Suprapubic skin (tissue), 4 donors: Measurements from ENCODE around the gene FHOD3. TPM values are rescaled to one million over a fixed set of nuclear protein-coding genes. Genes with fewer than 3 reads are reported as not detected.
"Not testable (repeated sequence)": the region's sequence is repeated elsewhere in the genome, so short reads cannot be mapped to it uniquely, and the experiment has no call there.

ENCODE experiments used
- DNase-seq, 2 donors: peaks; one replicate each; pipeline ENCODE4 v3.0.0-alpha.2; 2019; ENCODE audit warnings: low spot score in 2 of 2
- H3K27ac ChIP-seq: fragments of 200-600 bp; sonication (generic); one replicate; pipeline ENCODE4 v1.5.1; 2019
- H3K27me3 ChIP-seq: fragments of 200-600 bp; sonication (generic); one replicate; pipeline ENCODE4 v1.5.1; 2019
- H3K36me3 ChIP-seq: fragments of 200-600 bp; sonication (generic); one replicate; pipeline ENCODE4 v1.5.1; 2019
- H3K4me1 ChIP-seq: fragments of 200-600 bp; sonication (generic); one replicate; pipeline ENCODE4 v1.5.1; 2019
- H3K4me3 ChIP-seq: fragments of 200-600 bp; sonication (generic); one replicate; pipeline ENCODE4 v1.5.1; 2019; ENCODE audit warnings: mild to moderate bottlenecking
- H3K9me3 ChIP-seq: fragments of 200-600 bp; sonication (generic); one replicate; pipeline ENCODE4 v1.5.1; 2019
- CTCF ChIP-seq, 2 donors: fragments of 200-600 bp in 1 of 2; fragments of 450-650 bp in 1 of 2; sonication (generic) in 1 of 2; IDR thresholded peaks; one replicate each; pipeline ENCODE4 v1.5.1; 2016 to 2019; ENCODE audit warnings: antibody characterized with exemption in 2 of 2, mild to moderate bottlenecking in 1 of 2, moderate library complexity in 1 of 2
- EP300 ChIP-seq: sonication (generic); formaldehyde crosslinking; IDR thresholded peaks from one replicate; pipeline ENCODE4 v1.6.1; 2017; ENCODE audit warnings: antibody characterized with exemption
- POLR2A ChIP-seq, 2 donors: fragments of 450-650 bp; IDR thresholded peaks; one replicate each; pipeline ENCODE4 v1.6.1; 2017; ENCODE audit warnings: antibody characterized with exemption in 2 of 2, mild to moderate bottlenecking in 2 of 2, moderate library complexity in 2 of 2
- POLR2AphosphoS5 ChIP-seq, 3 donors: sonication (generic); formaldehyde crosslinking; IDR thresholded peaks; one replicate each; pipeline ENCODE4 v1.6.1; 2017; ENCODE audit warnings: antibody characterized with exemption in 3 of 3
- WGBS: methylation state at CpG from one replicate; pipeline ENCODE4 v1.1.5; 2018; 5-methylcytosine and 5-hydroxymethylcytosine counted together
- total RNA-seq, 4 donors: library from RNA; depleted of rRNA; stranded (reverse); fragments of >200 nt; gene quantifications; one replicate each; pipeline ENCODE4 v1.1.0, GENCODE V29; 2016

FHOD3 gene
- total RNA-seq, 4 donors from 2014 or later = 5.8 to 18.7 (median 15.5) TPM

GRCh38 chr18:36460854-36461253 lies 163.3 kb downstream of the FHOD3 start:
- TF ChIP-seq EP300 (no peak), POLR2AphosphoS5 (IDR thresholded peaks at IDR 0.05) (no peak), POLR2A (IDR thresholded peaks at IDR 0.05) (no peak), CTCF (IDR thresholded peaks at IDR 0.05) (no peak)
- Histone ChIP-seq H3K27ac (no peak overlapping the region), H3K4me1 (no peaks in the 10 kb centered on the region), H3K27me3 (no peaks in the 10 kb centered on the region), H3K4me3 (no peak overlapping the region), H3K9me3 (no peaks in the 10 kb centered on the region), H3K36me3 (no peaks in the 10 kb centered on the region)
- no peak for DNase-seq
- WGBS = 89% methylated on average over 3 of the region's 3 CpGs

GRCh38 chr18:36461551-36461987 lies 164.1 kb downstream of the FHOD3 start:
- no peaks in the 10 kb centered on the region for H3K4me1 ChIP-seq
- no peaks in the 10 kb centered on the region for H3K27me3 ChIP-seq
- no peaks in the 10 kb centered on the region for H3K36me3 ChIP-seq
- no peak for DNase-seq
- H3K4me3 ChIP-seq = no peak overlapping the region
- 85% methylated on average over 1 of the region's 1 CpG for WGBS
- TF ChIP-seq POLR2AphosphoS5 (IDR thresholded peaks at IDR 0.05) (no peak), CTCF (IDR thresholded peaks at IDR 0.05) (no peak), EP300 (no peak), POLR2A (IDR thresholded peaks at IDR 0.05) (no peak)
- H3K9me3 ChIP-seq = no peaks in the 10 kb centered on the region
- no peak overlapping the region for H3K27ac ChIP-seq

GRCh38 chr18:36463516-36463915 lies 166.0 kb downstream of the FHOD3 start:
- not testable (repeated sequence) for H3K27ac ChIP-seq, H3K4me3 ChIP-seq, H3K9me3 ChIP-seq, DNase-seq, H3K36me3 ChIP-seq, H3K27me3 ChIP-seq, H3K4me1 ChIP-seq
- 96% methylated on average over 5 of the region's 5 CpGs for WGBS

GRCh38 chr18:36464126-36464651 lies 166.7 kb downstream of the FHOD3 start:
- Histone ChIP-seq H3K27ac (no peak overlapping the region), H3K4me3 (no peak overlapping the region), H3K36me3 (no peaks in the 10 kb centered on the region), H3K4me1 (no peaks in the 10 kb centered on the region), H3K9me3 (no peaks in the 10 kb centered on the region), H3K27me3 (no peaks in the 10 kb centered on the region)
- 91% methylated on average over 5 of the region's 5 CpGs for WGBS
- no peak for TF ChIP-seq EP300
- no peak for TF ChIP-seq POLR2A (IDR thresholded peaks at IDR 0.05)
- no peak for TF ChIP-seq CTCF (IDR thresholded peaks at IDR 0.05)
- no peak for TF ChIP-seq POLR2AphosphoS5 (IDR thresholded peaks at IDR 0.05)
- DNase-seq = no peak

GRCh38 chr18:36465276-36465675 lies 167.8 kb downstream of the FHOD3 start:
- Histone ChIP-seq H3K27ac (no peak overlapping the region), H3K36me3 (no peaks in the 10 kb centered on the region), H3K27me3 (no peaks in the 10 kb centered on the region), H3K4me3 (no peak overlapping the region), H3K4me1 (no peaks in the 10 kb centered on the region), H3K9me3 (no peaks in the 10 kb centered on the region)
- WGBS = 86% methylated on average over 6 of the region's 6 CpGs
- TF ChIP-seq EP300 (no peak), CTCF (IDR thresholded peaks at IDR 0.05) (no peak), POLR2AphosphoS5 (IDR thresholded peaks at IDR 0.05) (no peak), POLR2A (IDR thresholded peaks at IDR 0.05) (no peak)
- no peak for DNase-seq

GRCh38 chr18:36465970-36466369 lies 168.5 kb downstream of the FHOD3 start:
- Histone ChIP-seq H3K9me3 (no peaks in the 10 kb centered on the region), H3K27ac (no peak overlapping the region), H3K4me3 (no peak overlapping the region), H3K4me1 (no peaks in the 10 kb centered on the region), H3K36me3 (no peaks in the 10 kb centered on the region), H3K27me3 (no peaks in the 10 kb centered on the region)
- 78% methylated on average over 3 of the region's 3 CpGs for WGBS
- no peak for DNase-seq
- TF ChIP-seq EP300 (no peak), POLR2A (IDR thresholded peaks at IDR 0.05) (no peak), CTCF (IDR thresholded peaks at IDR 0.05) (no peak), POLR2AphosphoS5 (IDR thresholded peaks at IDR 0.05) (no peak)
